HG02884 (cell line): ENCODE data around the gene AR.
A peak's percentile ranks its signal among the peaks of the same experiment; 100 is the strongest.

Experiments
- ATAC-seq: cut with Tn5 transposase; IDR thresholded peaks from one replicate; pipeline ENCODE4 v1.9.1; 2021; ENCODE audit warnings: mild to moderate bottlenecking, moderate library complexity; ENCODE audit not compliant: unreplicated experiment

The AR gene

DNA sequence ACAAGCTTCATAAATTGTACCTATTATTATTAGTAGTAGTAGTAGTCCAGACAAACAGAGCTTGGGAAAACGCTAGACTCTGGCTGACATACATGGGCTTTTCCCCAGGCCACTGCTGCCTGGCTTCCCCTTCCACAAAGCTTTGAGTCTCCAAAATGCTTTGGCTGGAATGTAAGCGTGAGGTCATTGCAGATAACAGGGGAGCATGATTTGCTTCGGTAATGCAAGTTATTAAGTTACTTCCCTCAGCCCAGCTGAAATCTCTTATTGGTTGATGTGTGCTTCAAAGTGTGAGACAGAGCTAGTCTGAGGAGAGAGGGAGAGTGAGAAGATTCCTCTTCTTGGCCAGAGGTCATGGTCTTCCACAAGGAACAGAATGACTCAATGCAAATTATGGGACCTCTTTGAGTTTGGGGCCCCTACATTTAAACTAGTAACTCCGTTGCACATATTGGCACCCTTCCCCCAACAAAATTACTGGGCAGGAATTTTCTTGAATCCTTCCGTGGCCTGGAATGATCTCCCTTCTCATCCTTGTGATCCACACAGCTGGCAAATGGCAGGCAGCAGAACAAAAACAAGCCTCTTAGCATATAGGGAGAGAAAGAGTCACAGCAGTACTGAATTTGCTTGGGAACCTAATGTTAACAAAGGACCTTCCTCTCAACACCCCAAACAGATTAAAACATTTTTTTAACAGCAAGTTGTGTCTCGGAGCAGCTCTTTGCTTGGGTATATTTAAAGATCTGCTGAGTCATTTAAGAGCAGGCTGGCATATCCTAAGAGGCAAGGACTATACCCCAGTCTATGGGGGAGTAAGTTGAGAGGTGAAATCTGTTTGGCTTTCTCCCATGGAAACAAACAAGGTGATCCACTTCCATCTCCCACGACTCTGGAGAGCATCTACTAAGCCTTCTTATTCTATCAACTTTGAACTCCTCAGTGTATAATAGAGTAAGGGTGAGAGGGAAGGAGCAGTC lies 19.9 kb downstream of the AR start:
- no peak for ATAC-seq

DNA sequence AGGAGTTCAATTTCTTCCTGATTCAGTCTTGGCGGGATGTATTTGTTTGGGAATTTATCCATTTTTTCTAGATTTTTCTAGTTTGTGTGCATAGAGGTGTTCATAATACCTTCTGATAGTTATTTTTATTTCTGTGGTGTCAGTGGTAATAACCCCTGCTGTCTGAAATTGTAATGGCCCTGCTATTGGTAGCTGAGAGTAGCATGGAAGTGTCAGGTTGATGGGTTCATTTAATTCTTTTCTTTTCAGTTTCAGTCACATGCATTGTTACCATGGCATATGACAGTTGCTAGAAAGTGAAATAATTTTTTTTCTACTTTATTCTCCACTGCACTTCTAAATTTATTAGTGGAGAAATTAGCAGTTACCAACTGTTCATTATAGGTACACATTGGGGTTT lies 20.7 kb downstream of the AR start:
- ATAC-seq = no peak

DNA sequence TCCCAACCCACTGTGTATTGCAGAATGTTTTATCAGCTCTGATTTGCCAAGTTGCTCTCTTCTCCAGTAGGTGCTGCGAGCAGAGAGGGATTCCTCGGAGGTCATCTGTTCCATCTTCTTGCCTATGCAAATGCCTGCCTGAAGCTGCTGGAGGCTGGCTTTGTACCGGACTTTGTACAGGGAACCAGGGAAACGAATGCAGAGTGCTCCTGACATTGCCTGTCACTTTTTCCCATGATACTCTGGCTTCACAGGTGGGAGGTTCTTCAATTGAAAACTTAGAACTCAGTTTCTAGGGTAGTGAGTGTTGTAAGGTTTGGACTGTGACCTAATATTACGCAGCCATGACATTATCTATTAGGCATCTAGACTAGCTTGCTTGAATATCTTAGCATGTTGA lies 24.9 kb downstream of the AR start:
- no peak for ATAC-seq

DNA sequence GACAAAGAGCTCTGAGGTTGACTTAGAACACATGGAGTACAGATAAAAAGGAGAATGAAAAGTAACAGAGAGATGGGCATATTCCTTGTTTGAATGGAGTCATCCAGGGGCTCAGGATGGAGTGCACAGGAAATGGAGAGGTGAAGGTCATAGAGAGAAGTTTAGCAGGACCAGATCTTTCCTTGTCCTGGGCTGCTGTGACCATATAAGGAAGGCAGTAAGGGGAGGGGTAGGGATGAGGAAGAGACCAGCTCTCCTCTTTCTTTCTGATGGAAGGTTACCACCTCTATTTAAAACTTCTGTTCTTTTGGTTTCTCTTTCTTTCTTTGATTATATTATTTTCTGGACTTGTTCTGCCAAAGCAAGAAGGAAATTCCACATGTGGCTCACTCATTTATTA lies 27.0 kb downstream of the AR start:
- no peak for ATAC-seq

DNA sequence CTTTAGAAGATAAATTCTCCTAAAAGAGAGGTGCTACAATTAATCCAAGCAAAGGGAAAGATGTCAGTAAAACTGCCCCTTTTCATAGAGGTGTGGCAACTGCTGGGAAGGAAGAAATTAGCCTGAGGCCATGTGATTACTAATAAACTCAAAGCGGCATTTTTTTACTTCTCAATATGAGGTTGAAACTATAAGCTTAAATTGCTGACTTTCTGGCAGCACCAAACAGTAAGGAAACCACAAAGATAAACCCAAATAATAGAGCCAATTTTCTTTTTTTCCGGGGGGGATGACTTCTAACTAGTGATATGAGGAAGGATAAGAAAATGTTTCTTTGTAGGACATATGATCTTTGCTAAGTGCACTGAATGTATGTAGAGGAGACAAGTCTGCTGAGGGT lies 30.9 kb downstream of the AR start:
- no peak for ATAC-seq

DNA sequence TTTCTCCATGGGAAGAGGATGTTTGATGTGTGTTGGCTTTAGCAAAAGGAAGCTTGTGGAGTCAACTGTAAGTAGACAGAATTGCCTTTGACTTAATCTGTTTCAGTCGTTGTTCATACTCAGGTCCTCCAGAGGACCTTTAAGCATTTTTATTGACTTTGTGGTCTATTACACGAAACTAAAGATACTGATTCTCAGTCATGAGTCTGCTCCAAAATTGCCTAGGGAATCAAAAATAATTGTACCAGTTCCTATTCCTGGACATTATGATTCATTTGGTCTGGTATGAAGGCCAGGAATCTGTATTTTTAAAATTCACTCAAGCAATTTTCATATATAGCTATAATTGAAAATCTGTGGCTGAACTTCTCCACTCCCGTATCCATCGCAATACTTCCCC lies 38.6 kb downstream of the AR start:
- ATAC-seq = no peak

DNA sequence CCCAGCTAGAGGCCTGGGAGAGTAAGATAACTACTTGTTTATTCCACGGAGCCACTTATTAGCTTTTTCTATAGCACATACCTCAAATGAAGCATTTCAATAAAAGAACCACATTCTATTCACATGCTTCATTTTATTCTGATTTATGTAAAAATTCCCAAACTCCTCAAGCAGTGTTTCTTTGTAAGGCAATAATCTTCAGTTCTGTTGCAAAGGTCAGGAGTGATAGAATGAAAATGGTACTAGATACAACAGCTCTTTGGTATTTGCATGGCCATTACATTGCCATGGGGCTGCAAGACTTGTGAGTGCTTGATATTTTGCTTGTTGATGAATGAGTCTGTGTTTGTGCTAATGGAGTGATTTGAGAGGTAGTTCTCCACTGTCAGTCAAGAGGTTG lies 39.4 kb downstream of the AR start:
- ATAC-seq = no peak

DNA sequence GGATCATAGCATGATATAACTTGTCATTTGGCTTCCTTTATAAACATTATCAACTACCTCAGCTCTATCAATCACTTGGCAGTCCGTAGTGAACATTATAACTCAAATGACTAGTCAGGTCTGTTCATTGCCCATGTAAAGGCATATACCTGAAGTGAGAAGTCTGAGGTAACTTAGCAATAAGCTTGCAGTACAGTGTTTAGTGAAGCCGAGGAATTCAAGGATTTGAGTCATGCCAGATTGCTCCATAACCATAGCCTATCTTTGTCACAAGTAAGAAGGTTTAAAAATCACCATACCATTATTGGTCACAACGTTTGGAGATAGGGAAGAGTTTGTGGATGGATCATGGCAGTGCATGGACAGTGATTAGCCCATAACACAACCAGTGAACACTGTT lies 41.6 kb downstream of the AR start:
- ATAC-seq = no peak

DNA sequence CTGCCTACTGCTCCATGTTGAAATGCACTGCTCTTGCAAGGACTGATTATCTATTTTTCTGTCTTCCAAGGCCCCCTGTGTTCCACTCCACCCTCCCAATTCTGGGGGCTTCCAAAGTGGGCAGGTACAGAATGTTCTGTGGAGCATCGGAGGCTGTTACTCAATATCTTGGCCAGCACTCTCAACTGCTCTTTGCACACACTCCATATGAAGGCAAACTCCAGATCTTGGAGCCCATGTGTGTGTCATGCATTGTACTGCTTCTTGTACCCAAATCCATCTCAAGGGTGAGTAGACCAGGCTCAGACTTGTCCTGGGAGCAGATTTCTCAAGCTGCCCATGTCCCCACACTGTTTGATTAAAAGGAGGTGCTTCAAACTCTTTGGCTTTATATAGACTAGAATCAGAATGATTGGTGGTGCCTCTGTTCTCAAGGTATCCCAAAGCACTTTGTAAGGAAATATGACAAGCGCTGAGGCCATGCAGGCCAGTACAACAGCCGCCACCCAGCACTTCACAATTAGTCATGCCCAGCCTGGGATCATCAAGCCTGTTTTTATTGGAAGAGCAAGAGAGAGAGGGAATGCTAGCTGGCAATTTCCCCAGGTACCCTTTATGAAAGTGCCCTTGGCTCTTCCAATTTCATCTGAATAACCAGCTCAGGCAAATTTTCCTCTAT lies 44.3 kb downstream of the AR start:
- ATAC-seq = no peak

DNA sequence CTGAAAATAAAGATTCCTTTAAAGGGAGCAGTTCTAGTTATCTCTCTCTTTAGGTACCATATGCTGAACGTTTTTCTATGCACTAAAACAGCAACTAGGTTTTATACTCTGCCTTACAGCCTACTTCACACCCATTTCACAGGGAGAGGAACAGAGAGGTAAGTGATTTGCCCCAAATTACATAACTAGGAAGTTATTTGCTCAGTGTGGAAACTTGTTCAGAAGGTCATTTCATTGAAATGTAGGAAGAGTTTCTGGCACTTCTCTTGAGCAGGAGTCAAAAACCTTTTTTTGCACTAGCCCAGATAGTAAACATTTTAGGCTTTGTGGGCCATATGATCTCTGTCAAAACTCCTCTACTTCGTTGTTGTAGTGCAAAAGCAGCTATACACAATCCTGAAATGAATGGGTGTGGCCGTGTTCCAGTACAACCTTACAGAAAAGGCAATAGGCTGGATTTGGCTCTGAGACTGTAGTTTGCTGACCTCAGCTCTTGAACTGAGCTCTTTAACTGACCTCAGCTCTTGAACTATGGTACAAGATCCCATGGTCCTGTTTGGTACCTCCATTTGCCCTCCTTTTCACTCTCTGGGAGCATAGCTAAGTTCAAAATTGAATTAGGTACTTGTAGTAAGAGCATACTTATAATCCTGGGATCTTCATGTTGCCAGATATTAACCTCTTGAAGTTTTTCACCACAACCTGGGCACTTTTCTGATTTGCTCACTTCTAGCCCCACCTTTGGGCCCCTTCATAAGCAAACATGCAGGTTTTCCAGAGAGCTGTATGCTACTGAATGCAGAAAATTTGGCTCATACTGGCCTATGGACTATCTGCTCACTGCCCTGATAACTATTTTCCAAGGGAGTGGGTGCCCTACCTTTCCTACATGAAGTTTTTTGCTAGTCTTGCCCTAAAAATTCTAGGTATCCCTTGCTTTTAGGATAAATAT lies 53.3 kb downstream of the AR start:
- no peak for ATAC-seq

DNA sequence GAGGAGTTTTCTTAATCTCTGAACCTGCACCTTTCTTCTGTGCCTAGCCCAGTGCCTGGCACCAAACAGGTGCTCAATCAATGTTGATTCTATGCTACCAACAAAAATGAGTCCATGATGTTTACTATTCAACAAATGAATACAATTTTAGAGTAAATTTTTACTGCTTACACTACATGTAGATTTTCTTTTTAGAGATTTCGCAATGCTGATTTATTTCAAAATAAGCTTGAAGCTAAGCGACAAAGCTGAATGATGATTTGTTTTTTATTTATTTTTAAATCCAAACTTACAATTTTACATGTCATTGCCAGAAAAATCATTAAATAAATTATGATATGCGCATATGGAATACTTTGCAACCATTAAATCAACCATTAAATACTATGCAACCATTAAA lies 55.7 kb downstream of the AR start:
- no peak for ATAC-seq

DNA sequence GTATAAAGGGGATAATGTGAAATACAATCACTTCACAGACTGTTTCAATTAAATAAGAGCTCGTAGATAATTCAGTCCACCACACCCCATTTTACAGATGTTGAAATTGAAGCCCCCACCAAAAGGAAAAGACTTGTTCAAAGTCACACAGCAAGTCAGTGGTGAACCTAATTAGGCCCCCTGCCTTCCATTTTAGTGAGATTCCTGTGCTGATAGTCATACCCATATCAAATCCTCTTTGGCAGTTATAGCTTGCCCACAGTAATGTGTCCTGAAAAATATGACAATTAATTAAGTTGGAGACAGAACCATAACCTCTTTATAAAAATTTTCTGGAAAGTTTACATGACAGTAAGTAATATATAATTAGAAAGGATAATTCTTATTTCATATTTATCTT lies 58.0 kb downstream of the AR start:
- no peak for ATAC-seq

DNA sequence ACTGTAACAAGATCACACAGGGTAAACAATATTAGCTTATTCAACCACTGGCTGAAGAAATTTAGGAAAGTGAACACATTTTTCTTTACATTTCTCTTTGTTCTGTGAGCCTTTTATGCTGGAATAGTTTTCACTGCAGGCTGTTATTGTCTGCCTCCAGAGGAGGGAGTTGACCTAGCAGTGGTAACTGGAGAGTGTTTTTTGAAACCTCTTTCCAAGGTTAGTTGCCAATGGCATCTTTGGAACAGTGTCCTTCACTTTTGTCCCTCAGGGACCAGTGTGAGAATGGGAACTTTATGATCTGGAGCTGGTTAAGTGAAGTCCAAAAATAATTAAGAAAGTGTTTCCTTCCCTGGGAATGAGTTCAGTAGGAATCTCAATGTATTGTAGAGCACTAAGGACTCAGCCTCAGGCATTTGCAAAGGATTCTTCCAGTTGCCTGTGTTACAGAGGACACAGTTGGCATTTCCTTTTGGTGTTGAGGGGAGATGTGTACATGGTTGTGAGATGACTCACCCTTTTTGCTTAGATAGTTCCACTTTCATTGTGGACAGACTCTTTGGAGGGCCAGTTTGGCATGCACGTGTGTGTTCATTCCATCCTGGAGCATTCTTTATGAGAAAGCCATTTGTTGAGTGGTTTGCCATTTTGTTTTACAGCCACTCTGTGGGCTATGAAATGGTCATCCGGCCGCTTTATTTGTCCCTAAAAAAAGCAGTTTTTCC lies 61.3 kb downstream of the AR start:
- ATAC-seq = no peak

DNA sequence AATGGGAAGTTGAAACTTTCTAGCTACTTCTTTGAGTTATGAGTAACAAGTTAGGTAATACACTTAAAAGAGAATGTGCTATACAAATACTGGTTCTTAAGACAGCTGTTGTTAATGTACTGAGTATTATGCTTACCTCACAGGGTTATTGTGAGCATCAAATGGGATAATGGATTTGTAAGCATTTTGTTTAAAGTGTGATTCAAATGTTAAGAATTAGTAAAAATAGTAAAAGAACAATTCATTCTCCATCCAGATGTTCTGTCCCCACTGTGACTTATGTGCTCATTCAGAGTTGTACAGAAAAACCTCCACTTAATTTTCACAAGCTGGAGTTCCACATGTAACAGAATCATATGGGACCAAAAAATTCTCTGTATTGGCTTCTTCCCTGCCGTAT lies 63.6 kb downstream of the AR start:
- ATAC-seq = no peak

DNA sequence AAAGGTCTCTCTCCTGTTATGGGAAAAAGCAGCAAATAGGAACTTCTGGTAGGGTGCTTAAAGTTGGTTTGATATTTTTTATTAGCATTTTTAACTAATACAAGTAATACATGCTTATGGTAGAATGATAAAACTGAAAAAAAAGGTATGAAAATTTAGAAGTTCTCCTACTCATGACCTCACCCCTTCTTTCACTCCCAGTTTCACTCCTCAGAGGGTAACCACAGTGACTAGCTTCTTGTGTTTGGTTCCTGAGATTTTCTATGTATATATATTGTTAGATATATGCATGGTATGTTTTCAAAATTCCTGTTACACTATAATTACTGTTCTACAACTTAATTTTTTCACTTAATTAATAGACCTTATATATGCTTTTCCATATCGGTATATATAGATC lies 66.5 kb downstream of the AR start:
- no peak for ATAC-seq

DNA sequence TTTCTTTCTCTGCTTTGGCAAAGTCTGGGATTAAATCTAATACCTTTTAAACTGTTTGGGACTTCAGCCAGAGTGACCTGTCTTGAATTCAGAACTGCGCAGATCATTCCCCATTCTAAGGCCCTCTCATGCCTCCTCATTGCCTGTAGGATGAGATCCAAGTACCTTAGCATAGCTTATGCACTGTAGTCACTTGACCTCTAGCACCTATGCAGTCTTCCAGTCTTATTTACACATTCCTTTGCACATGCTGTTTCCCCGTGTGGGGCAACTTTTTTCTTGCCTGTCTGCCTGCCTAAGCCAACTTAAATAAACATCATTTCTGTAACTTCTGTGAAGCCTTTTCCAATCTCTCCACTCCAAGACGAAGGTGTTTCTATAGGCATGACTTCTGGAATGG lies 68.4 kb downstream of the AR start:
- ATAC-seq = no peak

DNA sequence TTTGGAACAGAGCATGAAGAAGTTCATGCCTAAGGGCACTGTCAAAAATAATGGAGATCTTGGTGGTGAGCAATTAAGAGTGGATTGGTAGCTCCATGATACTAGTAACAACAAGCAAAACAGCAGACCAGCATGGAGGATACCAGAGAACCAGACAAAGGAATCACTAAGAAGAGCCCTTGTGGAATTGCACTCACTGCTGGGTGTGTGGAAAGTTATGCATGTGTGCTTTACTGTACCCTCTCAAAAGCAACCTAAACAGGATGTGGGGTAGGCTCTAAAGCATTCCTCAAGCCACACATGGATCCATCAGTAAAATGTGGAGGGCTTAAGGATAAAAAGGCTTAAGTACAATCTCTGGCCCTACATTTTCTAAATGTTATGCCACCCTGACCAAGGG lies 69.5 kb downstream of the AR start:
- no peak for ATAC-seq

DNA sequence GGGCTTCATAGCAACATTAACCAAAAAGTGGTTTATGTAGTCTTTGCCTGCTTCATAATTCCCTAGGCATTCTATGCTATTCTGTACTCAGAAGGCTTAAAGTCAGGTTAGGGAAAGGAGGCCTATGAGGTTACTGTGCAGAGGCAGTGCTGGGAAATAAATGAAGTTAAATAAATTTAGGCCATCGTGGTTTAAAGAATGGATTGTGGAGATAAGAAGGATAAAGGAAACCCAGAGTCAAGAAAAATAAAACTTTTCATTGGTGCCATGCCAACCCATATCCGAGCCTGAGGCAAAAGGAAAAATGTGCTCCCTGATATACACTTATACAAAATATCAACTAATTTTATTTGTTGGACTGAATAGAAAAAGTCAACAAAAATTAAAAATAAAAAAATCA lies 70.2 kb downstream of the AR start:
- no peak for ATAC-seq

DNA sequence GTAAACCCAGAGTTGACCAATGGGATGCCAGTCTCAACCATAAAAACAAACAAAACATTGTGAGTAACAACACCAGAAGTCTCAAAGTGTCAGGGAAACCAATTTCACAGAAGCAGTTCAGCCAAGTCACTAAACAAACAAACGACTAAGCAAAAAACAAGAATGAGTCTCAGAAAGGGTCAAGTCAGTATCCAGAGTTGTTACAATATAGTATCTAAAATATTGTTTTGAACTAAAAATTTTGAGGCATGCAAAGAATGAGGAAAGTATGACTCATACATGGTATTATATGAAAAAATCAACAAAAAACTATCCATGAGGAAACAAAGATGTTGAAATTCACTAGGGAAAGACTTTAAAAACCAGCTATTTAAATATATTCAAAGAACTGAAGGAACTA lies 70.6 kb downstream of the AR start:
- ATAC-seq = no peak

DNA sequence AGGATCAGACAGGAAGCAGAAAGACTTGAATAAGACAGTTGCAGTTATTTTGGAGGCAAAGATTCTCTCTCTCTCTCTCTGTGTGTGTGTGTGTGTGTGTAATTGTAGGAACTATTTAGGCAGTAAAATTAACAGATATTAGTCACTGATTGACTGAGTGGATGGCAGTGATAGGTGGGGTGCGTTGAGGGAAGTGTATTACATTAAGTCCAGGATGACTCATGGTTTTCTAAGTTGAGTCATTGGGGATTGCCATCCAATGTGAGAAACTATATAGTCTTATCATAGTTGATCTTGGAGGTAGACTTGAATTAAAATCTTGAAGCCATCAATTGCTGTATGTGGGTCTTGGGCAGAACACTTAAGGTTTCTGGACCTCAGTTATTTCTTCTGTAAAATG lies 75.4 kb downstream of the AR start:
- peak; percentile 50 for ATAC-seq
